HEK293T (cell line): ENCODE results near the gene PRKCA.

ENCODE experiments used
- CTCF ChIA-PET: fragments of 350-600 bp; formaldehyde crosslinking; extraction: SDS; loops from one replicate; lab custom pipeline; 2021; ENCODE audit warnings: antibody characterized with exemption, inconsistent platforms; lab: Yijun Ruan, JAX
- POLR2A ChIA-PET: fragments of 350-600 bp; formaldehyde crosslinking; extraction: SDS; loops from one replicate; lab custom pipeline; 2020; ENCODE audit warnings: antibody characterized with exemption, inconsistent platforms; lab: Yijun Ruan, JAX
- DNase-seq: peaks from one replicate; pipeline ENCODE4 v3.0.0; 2012; ENCODE audit warnings: mixed read lengths; ENCODE audit errors: extremely low spot score
- ARNT ChIP-seq: fragments of 450-650 bp; IDR thresholded peaks from 2 replicates; pipeline ENCODE4 v1.6.1; 2017; ENCODE audit warnings: mild to moderate bottlenecking
- BHLHE40 ChIP-seq: fragments of 450-650 bp; IDR thresholded peaks from 2 replicates; pipeline ENCODE4 v1.6.1; 2016; ENCODE audit warnings: mild to moderate bottlenecking, moderate library complexity, borderline replicate concordance
- CTBP1 ChIP-seq: fragments of 450-650 bp; IDR thresholded peaks from 2 replicates; pipeline ENCODE4 v1.6.1; 2016; ENCODE audit warnings: borderline replicate concordance
- ELF4 ChIP-seq: fragments of 450-650 bp; IDR thresholded peaks from 2 replicates; pipeline ENCODE4 v1.6.1; 2017; ENCODE audit warnings: antibody characterized with exemption
- FOXA1 ChIP-seq: fragments of 450-650 bp; IDR thresholded peaks from 2 replicates; pipeline ENCODE4 v1.6.1; 2016; ENCODE audit warnings: mild to moderate bottlenecking
- FOXK2 ChIP-seq: fragments of 450-650 bp; IDR thresholded peaks from 2 replicates; pipeline ENCODE4 v1.6.1; 2016; ENCODE audit warnings: mild to moderate bottlenecking
- FOXM1 ChIP-seq: fragments of 450-650 bp; IDR thresholded peaks from 2 replicates; pipeline ENCODE4 v1.6.1; 2017; ENCODE audit warnings: mild to moderate bottlenecking, borderline replicate concordance
- HDGF ChIP-seq: fragments of 450-650 bp; IDR thresholded peaks from 2 replicates; pipeline ENCODE4 v1.6.1; 2017; ENCODE audit warnings: antibody characterized with exemption, borderline replicate concordance
- L3MBTL2 ChIP-seq: fragments of 450-650 bp; conservative IDR thresholded peaks from 2 replicates; pipeline ENCODE4 v1.6.1; 2016; ENCODE audit warnings: mild to moderate bottlenecking
- LEF1 ChIP-seq: fragments of 450-650 bp; IDR thresholded peaks from 2 replicates; pipeline ENCODE4 v1.6.1; 2017; ENCODE audit warnings: mild to moderate bottlenecking, borderline replicate concordance
- NFRKB ChIP-seq: fragments of 450-650 bp; IDR thresholded peaks from 2 replicates; pipeline ENCODE4 v1.6.1; 2016; ENCODE audit warnings: mild to moderate bottlenecking, moderate library complexity
- SP1 ChIP-seq: fragments of 450-650 bp; IDR thresholded peaks from 2 replicates; pipeline ENCODE4 v1.6.1; 2017
- SUZ12 ChIP-seq: fragments of 450-650 bp; IDR thresholded peaks from 2 replicates; pipeline ENCODE4 v1.6.1; 2016; ENCODE audit warnings: mild to moderate bottlenecking
- TARDBP ChIP-seq: fragments of 450-650 bp; IDR thresholded peaks from 2 replicates; pipeline ENCODE4 v1.6.1; 2016
- ZNF384 ChIP-seq: fragments of 450-650 bp; IDR thresholded peaks from 2 replicates; pipeline ENCODE4 v1.6.1; 2016
- TF ChIP-seq, protein P1 (sequence below): fragments of 450-650 bp; IDR thresholded peaks from 2 replicates; pipeline ENCODE4 v1.6.1; 2016

Gene PRKCA

DNA sequence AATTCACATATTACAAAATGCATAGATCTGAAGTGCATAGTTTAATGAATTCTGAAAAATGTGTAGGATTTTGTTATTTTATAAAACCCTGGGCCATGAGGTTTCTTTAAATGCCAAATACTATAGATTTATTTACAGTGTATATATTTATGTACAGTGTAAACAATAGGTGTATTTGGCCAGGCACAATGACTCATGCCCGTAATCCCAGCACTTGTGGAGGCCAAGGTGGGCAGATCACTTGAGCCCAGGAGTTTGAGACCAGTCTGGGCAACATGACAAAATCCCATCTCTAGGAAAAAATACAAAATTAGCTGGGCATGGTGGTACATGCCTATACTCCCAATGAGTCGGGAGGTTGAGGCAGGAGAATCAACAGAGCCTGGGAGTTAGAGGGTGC, 249.4 kb downstream of the PRKCA start:
- ChIA-PET CTCF (no interaction called here), POLR2A (no interaction called here)
- DNase-seq = no peak
- TF ChIP-seq FOXK2 = no peak
- no peak for TF ChIP-seq ZNF384
- no peak for TF ChIP-seq ARNT
- TF ChIP-seq, protein P1, sequence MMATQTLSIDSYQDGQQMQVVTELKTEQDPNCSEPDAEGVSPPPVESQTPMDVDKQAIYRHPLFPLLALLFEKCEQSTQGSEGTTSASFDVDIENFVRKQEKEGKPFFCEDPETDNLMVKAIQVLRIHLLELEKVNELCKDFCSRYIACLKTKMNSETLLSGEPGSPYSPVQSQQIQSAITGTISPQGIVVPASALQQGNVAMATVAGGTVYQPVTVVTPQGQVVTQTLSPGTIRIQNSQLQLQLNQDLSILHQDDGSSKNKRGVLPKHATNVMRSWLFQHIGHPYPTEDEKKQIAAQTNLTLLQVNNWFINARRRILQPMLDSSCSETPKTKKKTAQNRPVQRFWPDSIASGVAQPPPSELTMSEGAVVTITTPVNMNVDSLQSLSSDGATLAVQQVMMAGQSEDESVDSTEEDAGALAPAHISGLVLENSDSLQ = no peak
- no peak for TF ChIP-seq LEF1
- TF ChIP-seq NFRKB = no peak
- TF ChIP-seq FOXA1 = no peak
- no peak for TF ChIP-seq CTBP1
- TF ChIP-seq HDGF = no peak
- TF ChIP-seq L3MBTL2 = no peak
- TF ChIP-seq BHLHE40 = no peak
- TF ChIP-seq SP1 = no peak
- TF ChIP-seq ELF4 = no peak
- TF ChIP-seq FOXM1 = no peak

DNA sequence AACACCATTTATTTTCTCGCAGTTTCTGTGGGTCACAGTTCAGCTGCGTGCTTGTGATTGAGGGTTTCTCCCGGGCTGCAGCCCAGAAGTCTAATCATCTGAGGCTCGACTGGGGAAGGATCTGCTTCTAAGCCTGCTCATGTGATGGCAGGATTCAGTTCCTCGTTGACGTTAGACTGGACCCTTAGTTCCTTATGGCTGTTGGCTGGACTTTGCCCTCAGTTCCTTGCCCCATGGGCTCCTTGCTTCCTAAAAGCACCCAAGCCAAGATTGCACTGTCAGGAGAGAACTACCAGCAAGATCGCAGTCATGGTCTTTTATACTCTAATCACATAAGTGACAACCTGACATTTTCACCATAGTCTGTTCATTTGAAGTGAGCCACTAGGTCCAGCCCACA, 250.0 kb downstream of the PRKCA start:
- ChIA-PET POLR2A (no interaction called here), CTCF (interaction anchor here (2.1 kb wide), 1 partner anchor 14 kb away, joined by 8 read pairs; no protein-coding TSS in a partner anchor)
- DNase-seq = no peak
- TF ChIP-seq ZNF384 = no peak
- no peak for TF ChIP-seq LEF1
- TF ChIP-seq SUZ12 = no peak
- TF ChIP-seq CTBP1 = no peak
- no peak for TF ChIP-seq ARNT
- TF ChIP-seq SP1 = no peak
- no peak for TF ChIP-seq ELF4
- no peak for TF ChIP-seq FOXK2
- TF ChIP-seq FOXM1 = no peak
- TF ChIP-seq, protein P1 = no peak
- no peak for TF ChIP-seq FOXA1
- no peak for TF ChIP-seq NFRKB
- TF ChIP-seq BHLHE40 = no peak
- TF ChIP-seq HDGF = no peak

DNA sequence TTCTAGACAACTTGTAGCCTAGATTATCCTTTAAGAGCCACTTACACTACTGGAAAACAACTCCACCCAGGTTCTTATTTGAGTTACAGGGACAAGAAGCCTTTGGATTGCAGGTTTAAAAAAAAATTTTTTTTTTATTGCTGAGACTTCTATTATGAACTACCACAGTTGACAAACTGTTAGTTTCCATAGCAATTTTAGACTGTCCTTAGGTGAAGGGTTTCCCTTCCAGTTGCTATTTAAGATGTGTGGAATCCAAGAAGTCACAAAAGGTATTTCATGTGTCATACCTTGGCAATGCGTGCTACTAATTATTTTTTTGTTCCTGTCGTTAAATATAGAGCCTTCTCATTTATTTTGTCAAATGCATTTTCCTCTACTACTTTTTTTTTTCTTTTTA, 253.2 kb downstream of the PRKCA start:
- no peak for DNase-seq
- no peak for TF ChIP-seq NFRKB
- TF ChIP-seq BHLHE40 = no peak
- TF ChIP-seq SUZ12 = no peak
- TF ChIP-seq CTBP1 = no peak
- no peak for TF ChIP-seq L3MBTL2
- TF ChIP-seq HDGF = no peak
- TF ChIP-seq LEF1 = no peak
- TF ChIP-seq FOXM1 = no peak
- no peak for TF ChIP-seq ELF4
- TF ChIP-seq, protein P1 = no peak
- POLR2A ChIA-PET = no interaction called here
- CTCF ChIA-PET = no interaction called here

DNA sequence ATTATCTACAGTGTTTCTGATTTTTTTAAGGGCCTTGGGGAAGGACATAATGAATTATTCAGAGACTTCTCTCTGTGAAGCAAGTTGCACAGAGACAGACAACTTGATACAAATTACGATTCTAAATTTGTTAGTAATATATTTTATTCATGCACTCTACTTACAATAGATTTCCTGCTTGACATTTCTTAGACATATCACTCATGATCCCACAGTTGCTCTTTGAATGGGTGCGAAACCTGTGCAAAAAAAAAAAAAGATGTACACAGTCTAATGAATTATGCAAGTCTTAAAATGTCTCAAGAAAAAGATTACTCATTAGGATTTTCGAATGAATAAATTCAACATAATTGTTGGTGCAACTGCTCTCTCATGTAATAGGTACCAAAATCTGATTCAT, 254.8 kb downstream of the PRKCA start:
- DNase-seq = no peak
- POLR2A ChIA-PET = no interaction called here
- CTCF ChIA-PET = interaction anchor here (1.3 kb wide), 1 partner anchor 10 kb away, joined by 3 read pairs; no protein-coding TSS in a partner anchor
- no peak for TF ChIP-seq SP1
- TF ChIP-seq LEF1 = no peak
- no peak for TF ChIP-seq L3MBTL2
- no peak for TF ChIP-seq ZNF384
- no peak for TF ChIP-seq SUZ12
- TF ChIP-seq FOXK2 = no peak
- TF ChIP-seq BHLHE40 = no peak
- TF ChIP-seq, protein P1 = no peak
- no peak for TF ChIP-seq CTBP1
- no peak for TF ChIP-seq ARNT
- TF ChIP-seq HDGF = no peak
- no peak for TF ChIP-seq FOXA1
- no peak for TF ChIP-seq NFRKB
- no peak for TF ChIP-seq FOXM1
- no peak for TF ChIP-seq TARDBP
- no peak for TF ChIP-seq ELF4

DNA sequence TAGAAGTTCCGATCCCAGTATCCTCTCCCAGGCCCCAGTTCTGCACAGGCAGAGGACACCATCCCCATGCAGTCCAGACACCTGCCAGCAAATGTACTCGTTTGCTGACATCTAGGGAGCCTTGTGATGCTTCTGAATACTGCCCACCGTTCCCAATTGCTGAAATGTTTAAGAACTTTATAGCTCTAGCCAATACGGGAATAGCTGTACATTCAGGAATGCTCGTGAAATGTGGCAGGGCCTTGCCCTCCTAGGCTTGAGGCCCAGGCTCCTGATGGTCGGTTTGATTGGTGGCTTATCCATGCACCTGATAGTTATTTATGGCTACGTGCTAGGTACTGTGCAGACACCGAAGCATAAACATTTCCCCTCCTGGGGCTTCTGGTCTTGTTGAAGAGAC, 255.5 kb downstream of the PRKCA start:
- TF ChIP-seq CTBP1 (no peak), FOXA1 (no peak), ARNT (no peak), ZNF384 (no peak), SUZ12 (no peak), NFRKB (no peak), ELF4 (no peak), TARDBP (no peak), L3MBTL2 (no peak), FOXK2 (no peak), LEF1 (no peak), BHLHE40 (no peak), SP1 (no peak), HDGF (no peak), FOXM1 (no peak)
- TF ChIP-seq, protein P1 = no peak
- ChIA-PET POLR2A (no interaction called here), CTCF (interaction anchor here (1.3 kb wide), 1 partner anchor 9 kb away, joined by 3 read pairs; no protein-coding TSS in a partner anchor)
- no peak for DNase-seq
